Inflammatory macrophage (primary cell): ENCODE measurements around the gene DUSP9.
A peak's percentile ranks its signal among the peaks of the same experiment; 100 is the strongest.

Source experiments
- DNase-seq, 2 donors: peaks; one replicate each; pipeline ENCODE4 v3.0.0-alpha.2; 2020 to 2022

Gene DUSP9

DNA sequence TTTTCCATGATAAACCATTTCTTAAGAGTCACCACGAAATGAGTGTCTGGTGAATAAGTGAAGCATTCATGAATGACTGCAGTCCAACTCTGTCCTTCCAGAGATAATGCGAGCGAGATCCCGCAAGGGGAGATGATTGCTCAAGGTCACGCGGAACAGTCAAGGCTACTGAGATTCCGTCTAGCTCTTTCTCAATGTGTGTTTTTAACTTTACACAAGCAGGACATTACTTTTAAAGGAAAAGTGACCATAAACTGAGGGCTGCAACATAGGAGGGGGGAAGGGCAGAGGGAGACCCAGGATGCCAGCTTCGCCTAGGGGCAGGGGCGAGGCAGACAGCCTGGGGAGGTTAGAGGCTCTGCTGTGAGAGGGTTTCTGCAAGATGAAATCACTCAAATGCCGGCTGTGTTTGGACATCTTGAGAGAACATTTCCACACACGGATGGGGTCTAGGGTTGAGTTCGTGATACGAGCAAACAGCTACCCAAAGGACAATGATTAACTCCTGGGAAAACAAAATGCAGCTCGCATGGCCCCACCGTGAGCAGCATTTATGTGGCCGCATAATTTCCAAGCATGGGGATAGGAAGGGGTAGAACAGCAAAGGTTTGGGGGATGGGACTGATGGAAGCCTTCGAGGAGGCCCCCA, 24.2 kb upstream of the DUSP9 start:
- DNase-seq: no peak

DNA sequence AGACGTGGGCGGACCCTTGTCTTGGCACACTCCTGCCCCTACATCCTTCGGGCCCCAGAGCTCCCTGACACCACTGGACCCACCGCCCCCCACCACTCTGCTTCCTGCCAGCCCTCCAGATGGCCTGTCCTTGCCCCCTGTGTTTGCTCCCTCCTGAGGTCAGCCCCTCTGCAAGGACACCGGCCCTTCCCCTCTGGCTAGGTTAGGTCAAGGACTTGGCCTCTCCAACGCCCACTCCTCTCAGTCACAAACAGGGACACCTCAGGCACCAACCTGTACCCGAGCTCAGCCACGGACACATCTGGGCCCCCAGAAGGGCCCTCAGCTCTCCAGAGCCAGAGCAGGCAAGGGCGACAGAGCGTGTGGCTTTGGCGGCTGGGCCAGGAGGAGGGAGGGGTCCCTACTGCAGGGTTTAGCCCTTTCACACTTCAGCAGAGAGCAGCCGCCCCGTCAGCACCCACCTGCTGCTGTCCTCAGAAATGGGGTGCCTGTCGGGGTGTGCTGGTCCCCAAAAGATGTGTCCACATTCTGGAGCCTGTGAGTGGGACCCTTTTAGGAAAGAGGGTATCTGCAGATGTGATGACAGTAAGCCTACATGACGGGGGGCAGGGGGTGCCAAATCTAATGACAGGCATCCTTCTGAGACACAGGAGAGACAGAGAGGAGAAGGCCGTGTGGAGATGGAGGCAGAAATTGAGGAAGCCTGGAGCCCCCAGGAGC, 23.5 kb upstream of the DUSP9 start:
- DNase-seq: no peak

DNA sequence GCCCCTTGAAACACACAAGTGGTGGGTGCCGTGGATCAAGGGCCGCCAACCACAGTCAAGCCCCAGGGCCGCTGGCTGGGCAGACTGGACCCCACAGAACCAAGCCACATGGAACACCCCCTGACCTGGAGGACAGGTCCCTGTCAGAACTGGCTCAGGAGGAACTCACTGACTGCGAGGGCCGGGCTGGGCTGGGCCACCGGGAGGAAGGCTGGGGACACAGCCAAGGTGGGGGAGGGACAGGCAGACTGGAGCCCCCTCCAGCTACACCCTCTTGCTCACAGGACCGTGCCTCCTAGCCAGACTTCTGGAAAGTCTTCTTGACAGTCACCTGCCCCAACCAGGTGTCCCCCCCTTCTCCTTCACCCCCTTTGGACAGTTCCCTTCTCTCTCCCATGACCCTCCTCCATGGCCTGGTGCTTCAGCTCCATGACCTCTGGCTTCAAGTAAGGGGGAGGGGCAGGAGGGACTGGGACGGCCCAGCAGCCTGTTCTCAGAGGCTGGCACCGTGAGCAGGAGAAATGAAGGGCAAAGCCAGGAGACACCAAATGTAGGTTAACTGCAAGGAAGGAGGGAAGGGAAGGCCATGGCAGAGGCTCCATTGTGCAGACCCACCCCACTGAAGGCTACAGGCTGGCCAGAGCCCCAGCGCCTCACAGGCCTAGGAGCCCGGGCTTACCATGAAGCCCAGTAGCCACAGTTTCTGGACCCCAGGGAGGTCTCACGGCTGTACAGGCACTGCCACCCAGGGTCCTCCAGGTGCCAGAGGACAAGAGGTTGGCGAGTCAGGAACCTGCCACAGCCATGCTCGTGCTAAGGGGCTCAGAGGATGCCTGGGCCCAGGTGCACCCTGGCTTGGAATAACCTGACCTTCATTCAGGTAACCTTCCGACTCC, 22.6 kb upstream of the DUSP9 start:
- DNase-seq: no peak

DNA sequence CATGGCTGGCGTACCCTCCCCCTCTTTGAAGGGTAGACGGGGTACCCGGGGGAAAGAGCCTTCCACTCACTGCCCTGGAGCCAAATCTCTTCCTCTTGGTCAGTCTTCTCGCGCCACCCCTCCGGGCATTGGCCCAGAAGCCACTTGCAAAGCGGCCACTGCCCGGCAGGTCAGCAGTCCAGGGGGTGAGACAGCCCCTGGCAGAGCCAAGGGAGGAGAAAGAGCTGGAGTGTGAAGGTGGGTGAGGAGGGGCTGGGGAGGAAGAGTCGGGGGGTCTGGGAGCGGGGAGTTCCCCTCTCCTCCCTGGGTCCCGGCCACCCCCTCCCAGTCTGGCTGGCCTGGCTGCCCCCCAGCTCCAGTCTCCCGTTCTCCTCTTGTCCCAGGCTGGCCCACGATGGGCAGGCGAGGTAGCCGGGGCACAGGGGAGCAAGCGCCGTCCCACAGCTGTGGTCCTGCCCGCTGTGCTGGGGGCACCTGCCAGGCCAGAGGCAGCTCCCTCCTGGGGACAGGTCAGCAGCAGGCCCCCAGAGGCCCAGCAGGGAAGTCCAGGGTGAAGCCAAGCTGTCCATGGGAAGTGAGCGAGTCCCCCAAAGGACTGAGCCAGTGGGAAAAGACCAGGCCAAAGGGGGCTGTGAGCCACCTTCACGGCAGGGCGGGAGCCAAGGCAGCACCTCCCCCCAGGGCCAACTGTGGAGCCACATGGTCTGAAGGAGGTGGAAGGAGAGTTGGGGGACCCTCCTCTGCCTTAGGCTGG, 21.6 kb upstream of the DUSP9 start:
- DNase-seq: no peak

DNA sequence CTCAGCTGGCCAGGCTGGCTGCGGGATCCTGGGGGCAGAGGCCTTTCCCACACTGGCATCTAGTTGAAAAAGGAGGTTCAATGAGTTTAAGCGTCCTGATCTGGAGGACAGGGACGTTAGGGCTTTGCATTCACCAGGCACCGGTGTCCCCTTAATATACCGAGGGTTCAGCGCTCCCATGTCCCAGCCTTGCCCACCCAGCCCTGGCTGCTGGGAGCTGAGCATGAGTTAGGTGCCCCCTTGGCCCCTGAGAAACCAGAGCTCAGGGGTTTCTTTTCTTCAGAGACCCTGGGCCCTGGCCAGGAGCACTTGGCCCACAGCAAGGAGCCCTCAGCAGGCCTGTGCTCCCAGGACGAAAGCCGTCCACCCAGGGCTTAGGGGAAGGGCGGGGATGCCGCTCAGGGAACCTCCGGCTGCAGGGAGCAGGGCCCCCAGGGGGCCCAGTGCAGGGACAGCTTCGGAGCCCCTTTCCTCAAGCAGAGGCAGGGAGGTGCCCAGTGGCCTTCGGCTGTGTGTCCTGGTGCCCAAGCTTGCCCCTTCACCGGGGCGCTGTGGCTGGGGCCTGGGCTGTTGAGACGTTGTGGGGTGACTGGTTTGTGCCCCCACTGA, 20.9 kb upstream of the DUSP9 start:
- no peak for DNase-seq

DNA sequence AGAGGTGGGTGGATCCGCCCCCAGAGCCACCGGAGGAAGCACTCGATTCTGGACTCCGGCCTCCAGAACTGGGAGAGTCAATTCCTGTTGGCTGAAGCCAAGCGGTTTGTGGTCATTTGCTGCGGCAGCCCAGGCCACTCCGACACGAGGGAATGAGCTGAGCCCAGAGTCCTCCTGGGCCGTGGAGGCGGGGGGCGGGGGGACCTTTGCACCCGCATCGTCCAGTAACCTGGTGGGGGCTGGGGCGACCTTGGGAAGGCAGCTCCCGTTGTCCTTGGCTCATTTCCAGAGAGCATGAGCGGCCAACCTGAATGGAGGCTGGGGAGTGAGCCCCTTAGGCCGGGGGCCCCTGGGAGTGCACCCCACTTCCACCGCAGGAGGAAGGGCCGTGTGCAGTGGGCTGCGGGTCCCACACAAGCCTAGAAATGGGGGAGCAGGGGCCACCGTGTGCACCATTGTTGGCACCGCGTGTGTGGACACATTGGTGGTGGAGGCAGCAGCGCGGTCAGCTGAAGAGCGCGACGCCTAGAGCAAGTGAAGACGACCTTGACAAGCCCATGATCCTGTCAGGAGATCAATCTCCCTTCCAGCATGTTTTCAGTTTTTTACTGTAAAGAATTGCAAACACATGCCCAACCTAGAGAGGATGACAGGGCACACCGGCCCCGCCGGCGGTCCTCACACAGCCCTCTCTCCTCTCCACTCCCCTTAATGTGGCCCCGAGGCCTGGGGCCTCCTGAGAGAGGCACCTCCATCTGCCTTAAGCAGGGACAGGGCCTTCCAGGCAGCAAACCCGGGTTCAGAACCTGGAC, 19.9 kb upstream of the DUSP9 start:
- no peak for DNase-seq

DNA sequence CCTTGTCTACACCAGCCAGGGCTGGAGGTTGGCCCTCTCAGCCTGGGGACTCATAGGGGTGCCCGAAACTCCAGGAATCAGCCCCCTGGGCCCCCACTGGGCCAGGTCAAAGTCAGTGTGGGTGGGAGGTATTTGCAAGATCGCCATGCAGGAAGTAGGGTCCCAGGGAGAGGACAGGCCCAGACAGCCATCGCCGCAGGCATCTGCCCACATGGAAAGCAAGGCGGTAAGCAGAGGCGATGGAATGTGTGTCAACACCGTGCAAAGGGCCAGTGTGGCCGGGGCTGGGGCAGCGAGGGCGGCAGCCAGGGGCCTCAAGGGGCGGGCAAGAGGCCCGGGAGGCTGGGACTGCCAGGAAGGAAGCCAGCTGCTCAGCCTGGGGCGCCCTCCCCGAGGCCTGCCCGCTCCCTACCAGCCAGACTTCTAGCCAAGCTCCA, 19.3 kb upstream of the DUSP9 start:
- DNase-seq: peak in 1 of 2 donors; percentile 24

DNA sequence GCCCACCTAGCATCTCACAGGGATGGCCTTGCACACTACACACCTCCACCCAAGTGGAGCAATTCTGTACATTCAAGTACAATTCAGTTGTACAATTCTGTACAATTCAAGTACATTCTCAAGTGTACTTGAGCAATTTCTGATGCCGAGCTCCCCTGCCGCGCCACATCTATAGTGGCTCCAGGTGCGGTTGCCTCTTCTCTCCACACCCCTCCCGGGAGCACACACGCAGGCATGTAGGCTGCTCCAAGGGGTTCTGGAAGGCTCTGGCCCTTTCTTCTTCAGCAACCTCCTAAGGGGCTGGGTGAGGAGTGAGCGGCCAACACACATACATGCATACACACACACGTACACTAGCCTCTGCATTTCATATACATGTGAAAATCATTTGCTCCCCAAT, 18.9 kb upstream of the DUSP9 start:
- no peak for DNase-seq

DNA sequence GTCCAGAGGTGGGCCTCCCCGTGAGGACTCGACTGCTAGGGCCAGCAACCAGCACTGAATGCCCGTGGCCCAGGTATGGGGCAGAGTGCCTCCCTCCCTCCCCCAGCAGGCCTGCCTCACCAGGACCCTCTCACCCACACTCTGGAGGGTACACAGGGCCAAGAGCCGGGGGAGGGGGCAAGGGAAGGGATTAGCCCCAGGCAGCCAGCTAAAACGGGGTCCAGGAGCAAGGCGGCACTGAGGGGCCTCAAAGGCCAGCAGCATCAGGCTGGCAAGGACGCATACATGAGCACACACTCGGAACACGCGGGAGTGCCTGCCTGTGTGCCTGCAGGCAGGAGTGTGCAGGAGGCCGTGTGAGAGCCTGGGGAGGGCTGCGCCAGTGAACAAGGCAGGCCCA, 18.3 kb upstream of the DUSP9 start:
- no peak for DNase-seq

DNA sequence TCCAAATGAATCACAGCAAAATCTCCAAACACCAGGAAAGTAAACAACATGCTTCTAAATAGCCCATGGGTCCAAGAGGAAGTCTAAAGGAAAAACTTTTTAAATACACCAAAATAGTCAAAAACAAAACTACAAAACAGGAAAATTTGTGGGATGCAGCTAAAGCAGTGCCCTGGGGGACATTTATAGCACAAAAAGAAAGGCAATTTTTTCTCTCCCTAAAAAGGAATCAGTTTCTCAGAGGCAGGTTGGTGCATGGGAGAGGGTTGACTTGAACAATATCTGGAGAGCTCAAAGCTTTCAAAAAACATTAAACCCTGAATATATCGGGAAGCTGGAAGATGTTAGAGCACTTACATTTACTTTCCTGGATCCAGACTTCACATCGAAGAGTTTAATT, 15.7 kb upstream of the DUSP9 start:
- no peak for DNase-seq

DNA sequence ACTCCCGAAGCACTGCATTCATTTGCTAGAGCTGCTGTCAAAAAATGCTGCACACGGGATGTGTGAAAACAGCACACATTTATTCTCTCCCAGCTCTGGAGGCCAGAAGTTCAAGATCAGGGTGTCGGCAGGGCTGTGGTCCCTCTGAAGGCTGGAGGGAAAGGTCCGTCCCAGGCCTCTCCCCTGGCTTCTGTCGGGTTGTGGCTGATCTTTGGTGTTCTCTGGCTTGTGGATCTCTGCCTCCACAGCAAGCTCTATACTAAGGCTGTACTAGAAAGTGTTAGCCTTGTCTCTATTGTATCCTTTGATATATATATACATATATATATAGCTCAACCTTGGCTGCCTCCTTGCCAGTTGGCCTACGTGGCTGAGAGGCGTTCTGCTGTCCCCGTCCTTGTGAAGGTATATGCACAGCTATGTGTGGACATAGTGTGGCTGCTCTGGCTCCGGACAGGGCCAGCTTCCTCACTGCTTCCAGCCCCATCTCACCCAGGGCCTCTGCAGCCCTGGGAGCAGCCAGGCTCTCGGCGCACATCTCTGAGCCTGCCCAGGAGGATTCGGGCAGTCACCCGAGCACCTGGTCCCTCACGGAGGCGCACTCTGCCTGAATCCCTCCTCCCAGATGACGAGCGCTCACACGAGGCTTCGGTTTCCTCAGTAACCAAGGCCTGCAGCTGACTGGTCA, 15.0 kb upstream of the DUSP9 start:
- DNase-seq: no peak

DNA sequence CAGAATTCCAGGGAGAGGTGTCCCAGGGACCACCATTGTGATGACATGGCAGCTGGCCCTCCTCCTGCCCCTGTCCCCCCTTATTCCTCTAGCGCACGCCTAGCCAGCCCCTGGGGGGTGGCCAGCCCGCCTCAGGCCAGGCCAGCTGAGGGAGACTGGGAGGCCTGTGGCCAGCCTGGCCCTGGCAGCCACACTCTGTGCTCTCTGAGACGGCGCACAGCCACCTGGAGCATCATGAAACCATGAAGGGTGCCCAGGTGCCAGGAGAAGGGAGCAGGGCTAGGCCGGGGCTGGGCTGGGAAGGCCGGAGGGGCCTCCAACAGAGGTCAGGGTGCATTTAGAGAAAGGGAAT, 14.4 kb upstream of the DUSP9 start:
- DNase-seq: no peak

DNA sequence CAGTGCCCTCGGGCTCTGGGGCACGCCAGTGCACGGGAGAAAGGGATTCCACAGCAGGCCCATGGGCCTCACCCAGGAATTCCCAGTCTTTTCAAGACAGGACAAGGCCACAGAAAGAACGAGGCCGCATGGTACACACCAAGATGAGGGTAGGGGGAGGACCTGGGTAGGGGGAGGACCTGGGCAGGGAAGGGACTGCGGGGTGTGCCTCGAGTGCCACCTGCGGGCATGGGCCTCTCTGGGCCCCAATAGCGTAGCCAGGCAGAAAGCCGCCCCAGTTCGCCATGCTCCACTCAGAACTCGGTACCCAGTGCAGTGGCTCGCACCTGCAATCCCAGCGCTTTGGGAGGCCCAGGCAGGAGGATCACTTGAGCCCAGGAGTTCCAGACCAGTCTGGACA, 14.0 kb upstream of the DUSP9 start:
- DNase-seq: no peak

DNA sequence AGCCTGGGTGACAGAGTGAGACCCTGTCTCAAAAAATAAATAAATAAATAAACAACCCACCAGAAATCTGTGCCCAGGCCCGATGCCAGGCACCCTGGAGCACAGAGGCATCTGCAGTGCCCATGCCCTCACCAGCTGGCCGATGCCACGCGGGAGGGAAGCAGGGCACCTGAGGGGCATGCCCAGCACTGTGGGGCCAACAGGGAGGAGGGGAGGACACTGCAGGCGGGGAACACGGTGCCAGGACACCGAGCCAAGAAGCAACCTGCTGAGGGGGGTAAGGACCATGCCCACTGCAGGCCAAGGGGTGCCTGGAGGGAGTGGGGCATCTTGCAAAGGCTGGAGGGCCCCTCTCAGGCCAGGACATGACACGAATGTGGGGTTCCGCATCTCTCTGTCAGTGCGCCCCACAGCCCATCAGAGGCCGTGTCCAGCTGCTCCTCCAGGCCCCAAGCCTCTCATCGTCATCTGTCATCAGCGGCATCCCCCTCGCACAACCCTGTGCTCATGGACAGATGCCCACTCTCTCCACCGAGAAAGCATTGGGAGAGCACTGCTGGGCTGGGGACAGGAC, 13.3 kb upstream of the DUSP9 start:
- DNase-seq: no peak

DNA sequence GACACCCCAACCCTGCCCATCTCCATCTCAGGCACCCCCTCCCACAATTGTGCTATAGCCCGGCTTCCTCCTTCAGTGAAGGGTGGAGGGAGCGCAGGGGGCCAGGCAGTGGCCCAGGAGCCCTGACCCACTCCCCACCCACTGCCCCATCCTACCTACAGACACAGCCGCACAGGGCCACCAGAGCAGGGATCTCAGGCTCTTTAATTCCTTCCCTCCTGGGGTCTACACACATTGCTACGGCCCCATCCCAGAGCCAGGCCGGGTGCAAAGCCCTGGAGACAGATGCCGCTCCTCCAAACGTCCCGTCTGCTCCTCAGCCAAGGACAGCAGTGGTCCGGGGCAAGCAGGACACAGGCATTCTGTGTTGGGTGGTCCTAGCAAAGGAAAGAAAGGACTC, 12.8 kb upstream of the DUSP9 start:
- DNase-seq: no peak

DNA sequence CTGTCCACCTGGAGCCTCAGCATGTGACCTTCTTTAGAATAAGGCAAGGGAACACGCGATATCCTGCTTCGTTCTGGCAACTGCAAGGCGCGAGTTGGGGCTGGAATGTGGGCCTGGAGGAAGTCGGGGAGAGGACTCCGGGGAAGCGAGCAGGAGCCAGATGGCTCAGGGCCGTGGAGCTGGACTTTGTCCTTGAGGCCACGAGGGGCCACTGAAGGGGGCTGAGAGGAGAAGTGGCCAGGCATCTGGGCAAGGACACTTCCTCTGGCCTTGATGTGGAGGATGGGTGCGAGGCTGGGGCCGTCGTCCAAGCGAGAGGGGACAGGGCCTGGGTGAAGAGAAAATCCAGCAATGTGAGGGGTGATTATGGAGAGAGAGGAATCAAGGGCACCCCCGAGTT, 12.2 kb upstream of the DUSP9 start:
- no peak for DNase-seq

DNA sequence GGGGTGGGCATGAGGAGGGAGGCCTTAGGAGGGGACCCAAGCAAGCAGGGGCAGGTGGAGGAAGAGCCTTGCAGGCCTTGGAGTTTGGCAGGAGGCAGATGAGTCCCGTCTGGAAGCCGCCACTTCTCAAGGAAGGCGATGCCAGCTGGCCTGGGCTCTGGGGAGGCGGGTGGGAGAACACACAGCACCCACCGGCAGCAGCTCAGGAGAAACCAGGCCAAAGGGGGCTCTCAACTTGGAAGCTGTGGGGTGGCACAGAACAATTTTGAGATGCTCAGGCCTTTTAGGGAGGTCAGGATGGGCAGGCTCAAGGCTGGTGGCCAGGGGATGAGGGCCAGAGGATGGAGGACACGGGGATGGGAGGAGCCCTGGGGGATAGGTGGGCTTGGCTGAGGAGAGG, 11.6 kb upstream of the DUSP9 start:
- DNase-seq: no peak

DNA sequence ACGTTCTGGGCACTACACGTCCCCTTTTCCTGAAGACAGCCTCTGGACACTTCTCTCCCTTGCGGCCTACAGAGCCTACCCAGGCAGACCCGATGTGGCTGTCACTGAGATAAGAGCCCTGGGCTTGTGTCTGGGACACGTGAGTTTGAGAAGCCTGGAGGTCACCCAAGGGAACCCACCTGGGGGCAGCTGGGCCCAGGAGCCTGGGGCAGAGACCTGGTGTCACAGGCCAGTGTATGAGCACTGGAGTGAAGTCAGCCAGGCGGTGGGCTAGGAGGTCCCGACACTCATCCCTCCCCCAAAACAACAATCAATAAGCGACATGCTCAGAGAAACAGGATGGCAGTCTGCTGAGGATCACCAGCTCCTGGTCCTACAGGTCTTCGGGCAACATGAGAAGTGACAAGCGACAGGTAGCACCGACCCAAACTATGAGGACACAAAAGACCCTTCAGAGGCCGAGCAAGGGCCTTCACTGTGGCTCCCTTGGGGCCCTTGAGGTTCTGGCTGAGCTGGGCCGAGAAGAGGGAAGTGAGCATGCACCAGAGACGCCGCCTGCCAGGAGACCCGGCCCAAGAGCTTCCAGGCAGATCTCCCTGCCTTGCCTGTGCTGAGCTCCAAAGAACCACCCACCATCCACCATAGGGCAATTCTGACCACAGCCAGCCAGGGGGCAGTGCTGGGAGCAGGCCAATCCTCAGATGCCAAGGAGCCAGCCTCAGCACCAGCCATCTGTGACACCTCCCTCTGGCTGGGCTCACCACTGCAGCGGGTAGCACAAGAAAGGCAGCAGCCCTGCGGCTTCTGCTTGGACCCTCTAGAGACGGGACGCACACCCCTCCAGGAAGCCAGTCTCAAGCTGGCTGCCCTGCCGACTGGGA, 11.0 kb upstream of the DUSP9 start:
- peak; percentile 43 to 52 for DNase-seq

DNA sequence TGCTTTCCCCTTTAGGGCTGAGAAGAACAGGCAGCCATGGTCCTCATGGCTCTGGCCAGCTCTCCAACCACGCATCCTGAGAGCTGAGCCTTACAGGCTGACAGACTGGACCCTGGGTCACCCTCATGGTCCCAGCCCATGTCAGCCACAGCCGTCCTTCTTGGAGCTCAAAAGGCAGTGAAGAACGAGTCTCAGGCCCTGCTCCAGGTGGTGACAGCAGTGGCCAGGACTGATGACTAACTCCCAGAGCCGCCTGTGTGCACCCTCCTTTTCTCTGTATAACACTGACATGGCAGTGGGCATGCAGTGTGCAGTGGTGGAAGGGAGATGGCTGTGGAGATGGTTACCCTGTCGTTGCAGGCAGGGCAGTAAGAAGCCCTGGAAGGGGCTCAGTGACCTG, 10.3 kb upstream of the DUSP9 start:
- DNase-seq: no peak
